Left ventricle myocardium inferior (tissue), 1 donor: ENCODE measurements around the gene ZNF544. TPM values are rescaled to one million over a fixed set of nuclear protein-coding genes. Genes with fewer than 3 reads are reported as not detected.
"Not testable (repeated sequence)": the region's sequence is repeated elsewhere in the genome, so short reads cannot be mapped to it uniquely, and the experiment has no call there.

Experiments used
- DNase-seq: peaks from one replicate; pipeline ENCODE4 v3.0.0-alpha.2; 2020
- H3K27ac ChIP-seq: fragments of 200-600 bp; replicated peaks from 2 replicates; pipeline ENCODE4 v1.8.0; 2021
- H3K27me3 ChIP-seq: fragments of 200-600 bp; 2 replicates; pipeline ENCODE4 v1.8.0; 2021; ENCODE audit warnings: low read depth
- H3K36me3 ChIP-seq: fragments of 200-600 bp; 2 replicates; pipeline ENCODE4 v1.8.0; 2021
- H3K4me1 ChIP-seq: fragments of 200-600 bp; 2 replicates; pipeline ENCODE4 v1.8.0; 2021
- H3K4me3 ChIP-seq: fragments of 200-600 bp; 2 replicates; pipeline ENCODE4 v1.8.0; 2021; ENCODE audit warnings: mild to moderate bottlenecking, moderate library complexity
- H3K9me3 ChIP-seq: fragments of 200-600 bp; replicated peaks from 2 replicates; pipeline ENCODE4 v1.8.0; 2021
- intact Hi-C: fragments of 100-400 bp; cut with micrococcal nuclease; formaldehyde crosslinking; loops from one replicate; pipeline ENCODE4 v1.11.0; 2022
- total RNA-seq: library from RNA; stranded (reverse); fragmentation: NEBNext Ultra II Directional; extraction: Animal tissue kit (Norgen Biotek cat#: 25700); gene quantifications from one replicate; pipeline ENCODE4 v1.2.1, GENCODE V29; 2021
- TF ChIP-seq, protein P1 (sequence below): fragments of 200-600 bp; IDR thresholded peaks from 2 replicates; pipeline ENCODE4 v1.8.0; 2021; ENCODE audit warnings: antibody characterized with exemption, mild to moderate bottlenecking, borderline replicate concordance
- donor health status: DM: no; HTN: yes; CAD: no; lungs with severe emphysema.

Gene ZNF544
- total RNA-seq, 1 donor from 2014 or later: 24.0 TPM

DNA sequence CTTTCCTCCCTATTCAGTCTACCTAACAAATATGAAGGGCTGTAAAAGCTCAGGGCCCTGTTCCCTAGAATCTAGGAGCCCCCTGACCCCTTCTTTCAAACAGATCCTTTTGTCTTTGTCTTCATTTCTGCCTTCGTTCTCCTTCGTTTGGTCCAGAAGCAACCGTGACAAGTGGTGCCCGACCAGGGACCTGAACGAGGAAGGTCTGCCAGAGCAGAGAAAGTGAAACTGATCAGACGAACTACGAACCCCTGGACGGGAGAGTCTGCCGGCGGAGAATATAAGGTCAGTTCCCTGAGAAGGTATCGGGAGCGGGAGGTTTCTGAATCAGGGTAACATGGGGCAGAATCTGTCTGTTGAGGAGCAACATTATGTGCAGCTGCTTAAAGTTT lies 77.2 kb downstream of the ZNF544 start:
- TF ChIP-seq, protein P1, sequence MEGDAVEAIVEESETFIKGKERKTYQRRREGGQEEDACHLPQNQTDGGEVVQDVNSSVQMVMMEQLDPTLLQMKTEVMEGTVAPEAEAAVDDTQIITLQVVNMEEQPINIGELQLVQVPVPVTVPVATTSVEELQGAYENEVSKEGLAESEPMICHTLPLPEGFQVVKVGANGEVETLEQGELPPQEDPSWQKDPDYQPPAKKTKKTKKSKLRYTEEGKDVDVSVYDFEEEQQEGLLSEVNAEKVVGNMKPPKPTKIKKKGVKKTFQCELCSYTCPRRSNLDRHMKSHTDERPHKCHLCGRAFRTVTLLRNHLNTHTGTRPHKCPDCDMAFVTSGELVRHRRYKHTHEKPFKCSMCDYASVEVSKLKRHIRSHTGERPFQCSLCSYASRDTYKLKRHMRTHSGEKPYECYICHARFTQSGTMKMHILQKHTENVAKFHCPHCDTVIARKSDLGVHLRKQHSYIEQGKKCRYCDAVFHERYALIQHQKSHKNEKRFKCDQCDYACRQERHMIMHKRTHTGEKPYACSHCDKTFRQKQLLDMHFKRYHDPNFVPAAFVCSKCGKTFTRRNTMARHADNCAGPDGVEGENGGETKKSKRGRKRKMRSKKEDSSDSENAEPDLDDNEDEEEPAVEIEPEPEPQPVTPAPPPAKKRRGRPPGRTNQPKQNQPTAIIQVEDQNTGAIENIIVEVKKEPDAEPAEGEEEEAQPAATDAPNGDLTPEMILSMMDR: no peak
- Histone ChIP-seq H3K9me3 (no peaks in the 10 kb centered on the region), H3K4me3 (peak overlapping the region; percentile 96), H3K27me3 (no peaks in the 10 kb centered on the region), H3K4me1 (peaks cover 32% of the 10 kb centered on the region), H3K27ac (peak overlapping the region; percentile 93), H3K36me3 (peaks cover 46% of the 10 kb centered on the region)
- DNase-seq: no peak
- intact Hi-C loops: no loop called here

DNA sequence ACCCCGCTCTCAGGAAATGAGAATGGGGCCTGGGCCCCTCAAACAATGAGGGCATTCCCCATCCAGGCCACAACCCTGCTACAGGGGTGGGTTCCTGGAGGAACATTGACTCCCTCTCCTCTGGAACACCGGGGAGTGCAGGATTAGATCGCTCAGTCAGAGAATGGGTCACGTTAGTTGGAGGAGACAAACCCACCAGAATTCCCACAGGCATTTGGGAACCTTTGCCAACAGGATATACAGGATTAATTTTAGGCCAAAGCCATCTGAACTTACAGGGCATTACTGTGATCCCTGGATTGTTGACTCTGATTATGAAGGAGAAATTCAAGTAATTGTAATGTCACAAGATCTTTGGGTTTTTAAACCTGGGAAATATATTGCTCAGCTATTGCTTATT lies 79.0 kb downstream of the ZNF544 start:
- no peak for DNase-seq
- Histone ChIP-seq H3K36me3 (peaks cover 50% of the 10 kb centered on the region), H3K9me3 (no peaks in the 10 kb centered on the region), H3K27ac (no peak overlapping the region), H3K27me3 (no peaks in the 10 kb centered on the region), H3K4me1 (peaks cover 32% of the 10 kb centered on the region), H3K4me3 (no peak overlapping the region)
- TF ChIP-seq, protein P1: no peak
- intact Hi-C loops: no loop called here

- H3K27ac ChIP-seq, H3K27me3 ChIP-seq, H3K9me3 ChIP-seq, H3K4me3 ChIP-seq, intact Hi-C loops: not testable (repeated sequence)
- peaks cover 20% of the 10 kb centered on the region for H3K4me1 ChIP-seq
- peaks cover 78% of the 10 kb centered on the region for H3K36me3 ChIP-seq
- DNase-seq: peak; percentile 35
- TF ChIP-seq, protein P1: peak; percentile 72
Observed at GRCh38 chr19:58310685-58311084, 82.0 kb downstream of the ZNF544 start.

- DNase-seq: no peak
- TF ChIP-seq, protein P1: no peak
- H3K9me3 ChIP-seq: no peaks in the 10 kb centered on the region
- H3K4me3 ChIP-seq: no peak overlapping the region
- no peaks in the 10 kb centered on the region for H3K27me3 ChIP-seq
- intact Hi-C loops: no loop called here
- peaks cover 13% of the 10 kb centered on the region for H3K4me1 ChIP-seq
- H3K36me3 ChIP-seq: peaks cover 82% of the 10 kb centered on the region
- no peak overlapping the region for H3K27ac ChIP-seq
Observed at GRCh38 chr19:58311345-58311865, 82.7 kb downstream of the ZNF544 start.

Other genes with a start within 250 kb of the ZNF544 start
- gene ZNF606, start 226.1 kb upstream of the ZNF544 start, total RNA-seq: 13.7 TPM
- gene ZSCAN1, start 194.9 kb upstream of the ZNF544 start, total RNA-seq: not detected
- 3.8 TPM for gene ZNF135, start 169.6 kb upstream of the ZNF544 start, total RNA-seq
- gene ZSCAN18, start 130.7 kb upstream of the ZNF544 start, total RNA-seq: 76.1 TPM
- gene ZNF329, start 78.1 kb upstream of the ZNF544 start, total RNA-seq: 7.8 TPM
- 19.3 TPM for gene ZNF274, start 45.9 kb upstream of the ZNF544 start, total RNA-seq
- gene ZNF8, start 50.0 kb downstream of the ZNF544 start, total RNA-seq: 4.9 TPM
- gene ERVK3-1, start 76.5 kb downstream of the ZNF544 start, total RNA-seq: 22.7 TPM
- gene ZSCAN22, start 98.1 kb downstream of the ZNF544 start, total RNA-seq: 1.8 TPM
- gene A1BG, start 124.6 kb downstream of the ZNF544 start, total RNA-seq: 3.7 TPM
- gene ZNF497, start 133.8 kb downstream of the ZNF544 start, total RNA-seq: 0.41 TPM
- gene ZNF837, start 152.1 kb downstream of the ZNF544 start, total RNA-seq: 0.19 TPM
- gene RPS5, start 158.4 kb downstream of the ZNF544 start, total RNA-seq: 496 TPM
- gene RNF225, start 166.7 kb downstream of the ZNF544 start, total RNA-seq: not detected
- 16.8 TPM for gene ZNF584, start 179.7 kb downstream of the ZNF544 start, total RNA-seq
- gene ZNF132, start 211.2 kb downstream of the ZNF544 start, total RNA-seq: 5.7 TPM
- gene ZNF324B, start 222.7 kb downstream of the ZNF544 start, total RNA-seq: 3.1 TPM
- gene ZNF324, start 238.2 kb downstream of the ZNF544 start, total RNA-seq: 5.3 TPM
- 4.9 TPM for gene ZNF446, start 247.4 kb downstream of the ZNF544 start, total RNA-seq